Cardiac muscle cell (in vitro differentiated cells and primary cell): Measurements from ENCODE around the gene SCAF4. TPM values are rescaled to one million over a fixed set of nuclear protein-coding genes. Genes with fewer than 3 reads are reported as not detected.

Source experiments
- DNase-seq, 2 donors: peaks; one replicate each; pipeline versions ENCODE4 v3.0.0 to v3.0.0-alpha.2; 2010 to 2017; ENCODE audit warnings: low read depth in 1 of 2, low spot score in 1 of 2
- H3K27ac ChIP-seq: fragments of 200-600 bp; sonication (generic); 2 replicates; pipeline ENCODE4 v1.5.1; 2016
- H3K27me3 ChIP-seq: fragments of 200-600 bp; sonication (generic); 2 replicates; pipeline ENCODE4 v1.6.0; 2016; ENCODE audit warnings: control low read depth
- H3K36me3 ChIP-seq: fragments of 200-600 bp; sonication (generic); 2 replicates; pipeline ENCODE4 v1.5.1; 2016; ENCODE audit warnings: control low read depth
- H3K4me1 ChIP-seq: fragments of 200-600 bp; sonication (generic); 2 replicates; pipeline ENCODE4 v1.8.1; 2017; ENCODE audit warnings: low read depth, mild to moderate bottlenecking, mixed run types
- H3K4me3 ChIP-seq: fragments of 200-600 bp; sonication (generic); 2 replicates; pipeline ENCODE4 v1.5.1; 2016; ENCODE audit warnings: mild to moderate bottlenecking
- H3K9me3 ChIP-seq: fragments of 200-600 bp; sonication (generic); 2 replicates; pipeline ENCODE4 v1.5.1; 2017; ENCODE audit warnings: low read depth, mild to moderate bottlenecking, control low read depth
- CTCF ChIP-seq: IDR thresholded peaks from 2 replicates; pipeline ENCODE4 v1.5.1; 2012; ENCODE audit warnings: low read depth, mild to moderate bottlenecking, low read length
- polyA plus RNA-seq: library from polyadenylated mRNA; unstranded; fragments of >200 nt; fragmentation: Nextera tagmentation; extraction: Ambion mirVana; gene quantifications from 2 replicates; pipeline ENCODE4 v1.2.1, GENCODE V29; 2016
- total RNA-seq: library from RNA; depleted of rRNA; stranded (reverse); fragments of >200 nt; gene quantifications from 2 replicates; pipeline ENCODE4 v1.2.3, GENCODE V29; 2016

The SCAF4 gene
- total and polyA plus RNA-seq, 2 experiments from 2014 or later: 16.0 to 28.6 TPM

DNA sequence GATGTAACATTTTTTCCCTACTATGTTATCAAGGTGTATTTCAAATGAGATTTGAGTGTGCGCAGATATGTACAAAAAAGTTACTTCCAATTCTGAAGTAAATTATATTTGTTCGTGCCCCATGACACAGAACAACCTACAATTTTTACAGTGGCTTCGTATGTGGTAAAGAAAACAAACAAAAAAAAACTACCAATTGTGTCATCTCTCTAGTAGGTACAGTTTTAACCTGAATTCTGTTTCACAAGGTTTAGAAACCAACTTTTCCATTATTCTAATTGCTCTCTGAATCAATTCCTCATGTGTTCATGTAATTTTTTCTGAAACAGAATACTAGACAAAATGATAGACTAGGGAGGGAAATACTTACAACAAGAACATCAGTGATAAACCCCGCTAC is 7.4 kb downstream of the SCAF4 start:
- Histone ChIP-seq H3K27me3 (no peaks in the 10 kb centered on the region), H3K4me1 (peaks cover 9% of the 10 kb centered on the region), H3K4me3 (no peak overlapping the region), H3K36me3 (no peaks in the 10 kb centered on the region), H3K9me3 (no peaks in the 10 kb centered on the region), H3K27ac (no peak overlapping the region)
- TF ChIP-seq CTCF: no peak
- DNase-seq: no peak

DNA sequence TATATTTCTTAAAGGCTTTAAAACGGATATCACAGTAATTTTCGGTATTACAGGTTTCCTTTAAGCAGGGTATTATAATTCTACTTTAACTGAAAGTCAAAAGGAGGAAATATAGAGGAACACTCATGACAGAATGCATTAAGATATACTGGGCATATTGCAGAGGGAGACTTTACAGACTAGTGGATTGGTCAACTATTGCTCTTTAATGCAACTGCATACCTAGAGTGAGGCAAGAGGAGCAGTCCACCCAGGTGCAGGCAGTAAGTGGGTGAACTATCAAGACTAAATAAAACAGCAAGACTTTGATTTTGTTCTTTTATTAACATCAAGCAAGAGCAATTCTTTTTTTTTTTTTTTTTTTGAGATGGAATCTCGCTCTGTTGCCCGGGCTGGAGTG is 10.5 kb downstream of the SCAF4 start:
- no peaks in the 10 kb centered on the region for H3K9me3 ChIP-seq
- no peak for TF ChIP-seq CTCF
- no peaks in the 10 kb centered on the region for H3K27me3 ChIP-seq
- DNase-seq: no peak
- H3K4me1 ChIP-seq: peaks cover 3% of the 10 kb centered on the region
- no peak overlapping the region for H3K4me3 ChIP-seq
- H3K27ac ChIP-seq: no peak overlapping the region
- H3K36me3 ChIP-seq: no peaks in the 10 kb centered on the region

GRCh38 chr21:31720739-31721138 is 11.2 kb downstream of the SCAF4 start:
- Histone ChIP-seq H3K27ac (no peak overlapping the region), H3K4me1 (peaks cover 3% of the 10 kb centered on the region), H3K9me3 (no peaks in the 10 kb centered on the region), H3K36me3 (no peaks in the 10 kb centered on the region), H3K4me3 (no peak overlapping the region), H3K27me3 (no peaks in the 10 kb centered on the region)
- DNase-seq: no peak
- no peak for TF ChIP-seq CTCF

DNA sequence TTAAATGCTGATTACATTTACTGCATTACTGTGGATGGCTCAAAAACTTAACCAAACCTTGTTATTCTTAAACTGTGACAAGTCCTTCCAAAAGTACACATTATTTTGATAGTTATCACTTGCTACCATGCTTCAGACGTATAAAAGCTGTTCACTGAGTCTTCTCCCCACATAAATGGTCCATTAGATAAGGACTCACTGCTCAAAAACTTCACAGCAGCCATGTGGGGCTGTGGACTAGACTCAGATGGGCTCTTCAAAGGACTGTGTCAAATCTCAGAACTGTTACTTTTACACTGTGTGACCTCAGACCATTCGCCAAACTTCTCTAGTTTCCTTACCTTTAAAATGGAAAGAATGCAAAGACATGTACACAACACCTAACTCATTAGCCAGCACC is 11.6 kb downstream of the SCAF4 start:
- Histone ChIP-seq H3K4me3 (no peak overlapping the region), H3K36me3 (no peaks in the 10 kb centered on the region), H3K27me3 (no peaks in the 10 kb centered on the region), H3K27ac (no peak overlapping the region), H3K9me3 (no peaks in the 10 kb centered on the region), H3K4me1 (peaks cover 3% of the 10 kb centered on the region)
- no peak for TF ChIP-seq CTCF
- DNase-seq: no peak

DNA sequence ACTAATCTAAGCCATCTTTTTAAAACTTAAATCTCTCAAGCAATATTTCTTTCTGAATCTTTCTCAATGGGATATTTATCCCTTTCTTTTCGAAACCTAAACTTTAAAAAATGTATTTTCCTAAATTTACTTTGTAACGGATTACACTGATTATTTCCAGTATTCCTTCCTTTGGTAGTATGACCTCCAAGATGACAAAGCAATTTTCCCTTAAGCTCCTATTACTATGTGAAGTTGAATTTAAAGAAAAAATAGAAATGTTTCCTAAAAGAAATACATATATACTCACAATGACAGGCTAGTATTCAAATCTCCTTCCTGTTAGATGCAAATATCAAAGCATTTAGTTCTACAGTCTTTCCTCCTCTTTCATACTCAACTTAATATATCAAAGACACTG is 15.8 kb downstream of the SCAF4 start:
- Histone ChIP-seq H3K4me1 (peaks cover 15% of the 10 kb centered on the region), H3K36me3 (no peaks in the 10 kb centered on the region), H3K9me3 (no peaks in the 10 kb centered on the region), H3K27ac (no peak overlapping the region), H3K4me3 (no peak overlapping the region), H3K27me3 (no peaks in the 10 kb centered on the region)
- no peak for DNase-seq
- no peak for TF ChIP-seq CTCF
